OCI-LY1 (cell line): Measurements from ENCODE around the gene TMEM213.

Experiments used
- CTCF ChIP-seq: fragments of 200-600 bp; sonication (generic), shearing (Covaris generic); IDR thresholded peaks from 2 replicates; pipeline ENCODE4 v1.5.1; 2017; ENCODE audit warnings: mild to moderate bottlenecking, antibody characterized with exemption, low read length, moderate library complexity, mixed read lengths
- EZH2 ChIP-seq: fragments of 200-600 bp; sonication (generic), shearing (Covaris generic); IDR thresholded peaks from 2 replicates; pipeline ENCODE4 v1.8.0; 2017; ENCODE audit warnings: borderline replicate concordance, mixed run types, mild to moderate bottlenecking, antibody characterized with exemption, low read length, moderate library complexity, mixed read lengths

GRCh38 chr7:138871065-138871813 is 73.4 kb downstream of the TMEM213 start:
- TF ChIP-seq CTCF (no peak), EZH2 (no peak)
